Measurements from ENCODE around the gene TBC1D19.
"Not testable (repeated sequence)": the region's sequence is repeated elsewhere in the genome, so short reads cannot be mapped to it uniquely, and the experiment has no call there.

The TBC1D19 gene

DNA sequence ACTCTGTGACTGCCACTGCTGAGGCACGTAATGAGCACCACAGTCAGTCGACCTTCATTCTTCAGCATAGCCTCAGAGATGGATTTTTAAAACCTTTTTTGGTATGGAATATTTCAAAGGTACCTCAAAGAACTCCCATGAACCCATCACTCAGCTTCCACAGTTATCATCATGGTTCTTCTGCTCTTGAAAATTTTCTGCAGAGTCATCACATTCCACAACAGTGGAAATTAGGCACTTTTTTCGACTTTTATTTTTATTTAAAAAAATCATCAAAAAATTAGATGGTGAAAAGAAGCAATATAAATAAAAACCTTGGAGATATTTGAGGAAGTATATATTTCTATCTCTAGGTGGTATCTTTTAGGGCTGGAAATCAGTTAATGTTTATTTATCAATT is 37.5 kb downstream of the TBC1D19 start:
- Histone ChIP-seq H3K9me3 (no peaks in the 10 kb centered on the region), H3K4me3 (ENCODE audit: low read depth, low read length) (no peak overlapping the region), H3K27me3 (no peaks in the 10 kb centered on the region), H3K4me1 (no peaks in the 10 kb centered on the region; the same call in 1 of the 2 replicates), H3K36me3 (no peaks in the 10 kb centered on the region)
- DNase-seq: no peak
- no peak for TF ChIP-seq CTCF (IDR thresholded peaks at IDR 0.05; ENCODE audit: low read depth, low read length)

DNA sequence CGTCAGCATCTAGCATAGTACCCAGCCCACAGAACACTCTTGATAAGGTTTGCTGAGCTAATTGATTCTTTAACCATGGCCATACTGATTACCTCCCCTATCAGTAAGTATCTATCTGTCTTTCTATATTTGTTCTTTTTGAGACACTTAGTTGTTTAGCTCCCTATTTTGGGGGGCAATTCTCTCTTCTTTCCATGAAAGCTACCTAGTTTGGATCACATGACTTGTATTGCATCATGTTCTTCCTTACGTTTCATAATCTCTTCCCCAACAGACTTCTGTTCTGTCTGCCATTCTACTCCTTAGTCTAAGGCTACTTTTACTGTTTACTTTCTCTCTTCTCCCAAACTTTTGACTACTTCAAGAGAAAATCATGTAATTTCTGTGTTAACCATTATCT is 39.0 kb downstream of the TBC1D19 start:
- Histone ChIP-seq H3K27me3 (no peaks in the 10 kb centered on the region), H3K36me3 (no peaks in the 10 kb centered on the region), H3K4me1 (no peaks in the 10 kb centered on the region; the same call in 1 of the 2 replicates), H3K9me3 (no peaks in the 10 kb centered on the region), H3K4me3 (ENCODE audit: low read depth, low read length) (no peak overlapping the region)
- DNase-seq: no peak
- no peak for TF ChIP-seq CTCF (IDR thresholded peaks at IDR 0.05; ENCODE audit: low read depth, low read length)

- H3K9me3 ChIP-seq; H3K27me3 ChIP-seq; H3K36me3 ChIP-seq; H3K4me1 ChIP-seq; H3K4me3 ChIP-seq (ENCODE audit: low read depth, low read length); DNase-seq: not testable (repeated sequence)
These were observed 42.8 kb downstream of the TBC1D19 start for GRCh38 chr4:26626658-26627057.

DNA sequence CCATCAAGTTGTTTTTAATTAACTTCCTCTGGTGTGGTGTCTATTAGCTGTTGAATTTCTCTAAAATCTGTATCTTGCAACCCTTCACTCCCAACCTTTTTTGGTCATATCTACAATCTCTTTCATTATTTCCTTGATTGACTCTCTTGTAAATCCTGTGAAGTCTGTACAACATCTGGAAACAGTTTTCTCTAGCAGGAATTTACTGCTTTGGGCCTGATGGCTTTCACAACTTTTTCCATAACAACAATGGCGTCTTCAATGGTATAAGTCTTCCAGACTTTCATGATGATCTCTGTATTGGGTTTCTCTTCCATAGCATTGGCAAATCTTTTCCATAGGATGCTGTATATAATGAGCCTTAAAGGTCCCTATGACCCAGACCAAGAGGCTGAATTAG is 49.0 kb downstream of the TBC1D19 start:
- Histone ChIP-seq H3K4me3 (ENCODE audit: low read depth, low read length) (no peak overlapping the region), H3K9me3 (no peaks in the 10 kb centered on the region)
- no peak for TF ChIP-seq CTCF (IDR thresholded peaks at IDR 0.05; ENCODE audit: low read depth, low read length)

GRCh38 chr4:26634237-26634636 is 50.4 kb downstream of the TBC1D19 start:
- TF ChIP-seq CTCF (IDR thresholded peaks at IDR 0.05; ENCODE audit: low read depth, low read length): no peak
- Histone ChIP-seq H3K36me3 (no peaks in the 10 kb centered on the region), H3K4me3 (ENCODE audit: low read depth, low read length) (no peak overlapping the region), H3K4me1 (no peaks in the 10 kb centered on the region), H3K27me3 (no peaks in the 10 kb centered on the region), H3K9me3 (no peaks in the 10 kb centered on the region)
- no peak for DNase-seq

More for the DNA sequence above, 49.0 kb downstream of the TBC1D19 start:
- H3K36me3 ChIP-seq: no peaks in the 10 kb centered on the region
- no peak for DNase-seq
- no peaks in the 10 kb centered on the region for H3K4me1 ChIP-seq
- no peaks in the 10 kb centered on the region for H3K27me3 ChIP-seq

- no peak for TF ChIP-seq CTCF (IDR thresholded peaks at IDR 0.05; ENCODE audit: low read depth, low read length)
- Histone ChIP-seq H3K4me3 (ENCODE audit: low read depth, low read length) (no peak overlapping the region), H3K27me3 (no peaks in the 10 kb centered on the region), H3K36me3 (peaks cover 4% of the 10 kb centered on the region; the same call in 1 of the 2 replicates), H3K9me3 (no peaks in the 10 kb centered on the region), H3K4me1 (no peaks in the 10 kb centered on the region)
- DNase-seq: no peak
These were observed 52.6 kb downstream of the TBC1D19 start for GRCh38 chr4:26636458-26636857.

DNA sequence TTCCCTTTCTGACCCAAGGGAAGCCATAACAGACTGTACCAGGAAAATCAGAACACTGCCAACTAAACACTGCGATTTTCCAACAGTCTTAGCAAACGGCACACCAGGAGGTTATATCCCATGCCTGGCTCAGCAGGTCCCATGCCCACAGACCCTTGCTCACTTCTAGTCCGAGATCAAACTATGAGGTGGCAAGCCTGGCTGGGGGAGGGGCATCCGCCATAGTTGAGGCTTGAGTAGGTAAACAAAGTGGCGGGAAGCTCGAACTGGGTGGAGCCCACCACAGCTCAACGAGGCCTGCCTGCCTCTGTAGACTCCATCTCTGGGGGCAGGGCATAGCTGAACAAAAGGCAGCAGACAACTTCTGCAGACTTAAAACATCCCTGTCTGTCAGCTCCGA is 56.8 kb downstream of the TBC1D19 start:
- H3K4me3 ChIP-seq (ENCODE audit: low read depth, low read length); H3K27me3 ChIP-seq; H3K36me3 ChIP-seq; H3K9me3 ChIP-seq; H3K4me1 ChIP-seq; DNase-seq: not testable (repeated sequence)
